ENCODE measurements around the gene ARF5.

The ARF5 gene

DNA sequence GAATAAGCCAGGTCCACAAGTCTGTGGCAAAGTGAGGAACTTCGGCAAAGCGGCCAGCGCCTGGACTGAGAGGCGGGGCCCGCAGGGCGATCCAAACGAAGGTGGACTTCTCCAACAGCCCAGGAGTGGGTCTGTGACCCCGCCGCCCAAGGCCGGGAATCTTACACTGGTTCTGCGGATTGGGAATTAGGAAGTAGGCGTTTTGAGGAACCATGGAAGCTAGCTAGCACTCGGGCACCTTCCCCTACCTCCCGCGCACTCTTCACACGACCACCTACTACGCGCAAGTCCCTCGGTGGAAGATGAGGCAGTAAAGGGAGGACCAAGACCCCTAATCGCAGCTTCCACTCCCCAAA, 570 bp upstream of the ARF5 start:
- DNase-seq (ENCODE audit: low read depth): no peak
- in situ Hi-C loops (cut with HindIII; ENCODE audit: low sequenced_read_pairs): loop anchor here (25.0 kb wide), 1 partner anchor 625 kb away; no protein-coding TSS in a partner anchor
- TF ChIP-seq, protein P1, sequence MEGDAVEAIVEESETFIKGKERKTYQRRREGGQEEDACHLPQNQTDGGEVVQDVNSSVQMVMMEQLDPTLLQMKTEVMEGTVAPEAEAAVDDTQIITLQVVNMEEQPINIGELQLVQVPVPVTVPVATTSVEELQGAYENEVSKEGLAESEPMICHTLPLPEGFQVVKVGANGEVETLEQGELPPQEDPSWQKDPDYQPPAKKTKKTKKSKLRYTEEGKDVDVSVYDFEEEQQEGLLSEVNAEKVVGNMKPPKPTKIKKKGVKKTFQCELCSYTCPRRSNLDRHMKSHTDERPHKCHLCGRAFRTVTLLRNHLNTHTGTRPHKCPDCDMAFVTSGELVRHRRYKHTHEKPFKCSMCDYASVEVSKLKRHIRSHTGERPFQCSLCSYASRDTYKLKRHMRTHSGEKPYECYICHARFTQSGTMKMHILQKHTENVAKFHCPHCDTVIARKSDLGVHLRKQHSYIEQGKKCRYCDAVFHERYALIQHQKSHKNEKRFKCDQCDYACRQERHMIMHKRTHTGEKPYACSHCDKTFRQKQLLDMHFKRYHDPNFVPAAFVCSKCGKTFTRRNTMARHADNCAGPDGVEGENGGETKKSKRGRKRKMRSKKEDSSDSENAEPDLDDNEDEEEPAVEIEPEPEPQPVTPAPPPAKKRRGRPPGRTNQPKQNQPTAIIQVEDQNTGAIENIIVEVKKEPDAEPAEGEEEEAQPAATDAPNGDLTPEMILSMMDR (IDR thresholded peaks at IDR 0.05; ENCODE audit: low read depth, low read length, missing control alignments): no peak
- H3K4me3 ChIP-seq (ENCODE audit: low read depth, low read length): peak overlapping the region; percentile 98

DNA sequence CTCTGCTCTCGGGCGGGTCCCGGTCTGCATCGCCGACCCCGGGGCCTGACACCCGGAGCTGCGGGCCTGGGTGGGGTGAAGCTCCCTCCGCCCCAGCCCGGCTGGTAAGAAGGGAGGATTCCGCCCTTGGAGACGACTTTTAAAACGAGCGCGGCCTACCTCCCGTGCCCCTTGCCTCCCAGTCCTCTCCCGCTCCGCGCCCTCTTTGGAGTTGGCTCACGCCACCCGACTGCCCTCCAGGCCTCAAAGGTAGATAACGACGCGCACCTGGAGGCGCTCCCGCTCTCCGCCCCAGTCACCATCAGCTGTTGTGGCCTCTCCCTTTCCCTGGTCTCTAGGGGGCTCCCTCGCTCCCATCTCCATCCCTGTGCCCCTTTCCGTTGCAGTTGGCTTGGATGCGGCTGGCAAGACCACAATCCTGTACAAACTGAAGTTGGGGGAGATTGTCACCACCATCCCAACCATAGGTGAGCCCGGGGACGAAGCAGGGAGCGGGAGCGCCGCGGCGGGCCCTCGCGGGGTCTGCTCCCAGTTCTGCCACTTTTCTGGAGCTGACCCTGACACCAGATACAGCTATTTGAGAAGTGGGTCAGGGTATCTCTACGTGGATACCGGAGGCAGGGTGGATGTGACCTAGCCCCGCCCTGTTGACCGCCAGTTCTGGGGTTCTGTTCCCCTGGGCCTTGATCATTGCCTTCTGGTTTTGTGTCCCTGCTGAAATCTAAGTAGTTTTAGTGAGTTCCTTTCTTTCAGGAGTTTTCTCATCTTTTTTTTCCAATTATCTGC, 679 bp downstream of the ARF5 start:
- DNase-seq (ENCODE audit: low read depth): no peak
- TF ChIP-seq, protein P1 (IDR thresholded peaks at IDR 0.05; ENCODE audit: low read depth, low read length, missing control alignments): peak; percentile 74

DNA sequence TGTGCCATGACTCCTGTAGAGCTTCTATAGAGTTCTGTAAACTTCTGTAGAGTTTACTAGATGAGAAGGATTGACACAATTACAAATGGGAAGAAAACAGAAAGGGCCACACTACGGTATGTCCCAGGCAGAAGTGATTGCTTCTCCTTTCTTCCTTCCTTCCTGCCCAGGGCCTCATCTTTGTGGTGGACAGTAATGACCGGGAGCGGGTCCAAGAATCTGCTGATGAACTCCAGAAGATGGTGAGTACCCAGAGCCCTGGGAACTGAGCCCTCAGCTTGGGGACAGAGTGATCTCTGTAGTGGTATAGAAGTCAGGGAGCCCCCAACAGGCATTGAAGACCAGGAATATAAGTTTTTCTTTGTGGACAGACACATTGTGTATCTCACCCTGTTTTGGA, 1.7 kb downstream of the ARF5 start:
- in situ Hi-C loops (cut with HindIII; ENCODE audit: low sequenced_read_pairs): loop anchor here (25.0 kb wide), 1 partner anchor 622 kb away; no protein-coding TSS in a partner anchor
- TF ChIP-seq, protein P1 (IDR thresholded peaks at IDR 0.05; ENCODE audit: low read depth, low read length, missing control alignments): no peak
- no peak for DNase-seq (ENCODE audit: low read depth)
- no peak overlapping the region for H3K4me3 ChIP-seq (ENCODE audit: low read depth, low read length)

More for the DNA sequence above, 679 bp downstream of the ARF5 start:
- in situ Hi-C loops (cut with HindIII; ENCODE audit: low sequenced_read_pairs): loop anchor here (25.0 kb wide), 1 partner anchor 623 kb away; no protein-coding TSS in a partner anchor
- H3K4me3 ChIP-seq (ENCODE audit: low read depth, low read length): peak overlapping the region; percentile 98

DNA sequence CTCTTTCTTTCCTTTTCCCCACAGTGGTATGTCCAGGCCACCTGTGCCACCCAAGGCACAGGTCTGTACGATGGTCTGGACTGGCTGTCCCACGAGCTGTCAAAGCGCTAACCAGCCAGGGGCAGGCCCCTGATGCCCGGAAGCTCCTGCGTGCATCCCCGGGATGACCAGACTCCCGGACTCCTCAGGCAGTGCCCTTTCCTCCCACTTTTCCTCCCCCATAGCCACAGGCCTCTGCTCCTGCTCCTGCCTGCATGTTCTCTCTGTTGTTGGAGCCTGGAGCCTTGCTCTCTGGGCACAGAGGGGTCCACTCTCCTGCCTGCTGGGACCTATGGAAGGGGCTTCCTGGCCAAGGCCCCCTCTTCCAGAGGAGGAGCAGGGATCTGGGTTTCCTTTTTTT, 3.0 kb downstream of the ARF5 start:
- in situ Hi-C loops (cut with HindIII; ENCODE audit: low sequenced_read_pairs): loop anchor here (25.0 kb wide), 1 partner anchor 621 kb away; no protein-coding TSS in a partner anchor
- TF ChIP-seq, protein P1 (IDR thresholded peaks at IDR 0.05; ENCODE audit: low read depth, low read length, missing control alignments): no peak

DNA sequence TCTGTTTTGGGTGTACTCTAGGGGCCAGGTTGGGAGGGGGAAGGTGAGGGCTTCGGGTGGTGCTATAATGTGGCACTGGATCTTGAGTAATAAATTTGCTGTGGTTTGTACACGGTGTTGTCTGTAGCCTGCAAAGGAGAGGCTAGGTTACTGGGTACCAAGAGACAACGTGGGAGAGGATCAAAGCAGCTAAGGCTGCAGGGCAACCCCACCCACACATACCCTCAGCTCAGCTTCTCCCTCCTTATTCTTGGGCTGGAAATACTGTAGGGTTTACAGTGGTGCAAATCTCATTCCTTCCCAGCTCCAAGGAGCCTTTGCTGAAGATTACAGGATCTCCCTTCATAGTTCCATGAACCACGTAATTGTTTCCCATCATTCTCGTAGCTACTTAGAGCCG, 3.4 kb downstream of the ARF5 start:
- DNase-seq (ENCODE audit: low read depth): no peak
- in situ Hi-C loops (cut with HindIII; ENCODE audit: low sequenced_read_pairs): loop anchor here (25.0 kb wide), 1 partner anchor 621 kb away; no protein-coding TSS in a partner anchor
- TF ChIP-seq, protein P1 (IDR thresholded peaks at IDR 0.05; ENCODE audit: low read depth, low read length, missing control alignments): no peak
- H3K4me3 ChIP-seq (ENCODE audit: low read depth, low read length): no peak overlapping the region

More for the DNA sequence above, 3.0 kb downstream of the ARF5 start:
- no peak for DNase-seq (ENCODE audit: low read depth)
- no peak overlapping the region for H3K4me3 ChIP-seq (ENCODE audit: low read depth, low read length)

DNA sequence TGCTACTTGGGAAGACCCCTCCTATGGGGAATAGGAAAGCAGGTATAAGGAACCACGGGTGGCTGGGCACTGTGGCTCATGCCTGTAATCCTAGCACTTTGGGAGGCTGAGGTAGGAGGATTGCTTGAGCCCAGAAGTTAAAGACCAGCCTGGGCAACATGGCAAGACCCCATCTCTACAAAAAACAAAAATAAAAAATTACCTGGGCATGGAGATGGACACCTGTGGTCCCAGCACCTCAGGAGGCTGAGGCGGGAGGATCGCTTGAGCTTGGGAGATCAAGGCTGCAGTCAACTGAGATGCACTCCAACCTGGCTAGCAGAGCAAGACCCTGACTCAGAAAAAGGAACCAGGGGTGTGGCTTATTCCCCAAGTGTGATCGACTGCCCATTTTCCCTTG, 4.3 kb downstream of the ARF5 start:
- in situ Hi-C loops (cut with HindIII; ENCODE audit: low sequenced_read_pairs): loop anchor here (25.0 kb wide), 1 partner anchor 620 kb away; no protein-coding TSS in a partner anchor
- no peak for DNase-seq (ENCODE audit: low read depth)
- no peak overlapping the region for H3K4me3 ChIP-seq (ENCODE audit: low read depth, low read length)
- TF ChIP-seq, protein P1 (IDR thresholded peaks at IDR 0.05; ENCODE audit: low read depth, low read length, missing control alignments): no peak
